Liver (tissue), 9 donors: ENCODE results near the gene YOD1. TPM values are rescaled to one million over a fixed set of nuclear protein-coding genes. Genes with fewer than 3 reads are reported as not detected.

ENCODE experiments used
- DNase-seq: peaks from one replicate; pipeline ENCODE4 v3.0.0-alpha.2; 2017; ENCODE audit warnings: low spot score
- H3K27ac ChIP-seq, 2 donors: one replicate each; pipeline ENCODE4 v1.7.0; 2013; ENCODE audit warnings: inconsistent platforms in 2 of 2, low read length in 2 of 2, control low read depth in 1 of 2, low read depth in 1 of 2, mild to moderate bottlenecking in 1 of 2
- H3K27me3 ChIP-seq, 4 donors: one replicate each; pipeline versions ENCODE4 v1.6.1 to v1.7.0; 2013; ENCODE audit warnings: low read length in 3 of 4, inconsistent platforms in 1 of 4, mild to moderate bottlenecking in 1 of 4, moderate library complexity in 1 of 4; ENCODE audit not compliant: control insufficient read depth in 4 of 4, insufficient read depth in 4 of 4
- H3K36me3 ChIP-seq, 4 donors: one replicate each; pipeline versions ENCODE4 v1.6.1 to v1.7.0; 2013; ENCODE audit warnings: low read length in 3 of 4, mild to moderate bottlenecking in 3 of 4, low read depth in 1 of 4, moderate library complexity in 1 of 4; ENCODE audit not compliant: control insufficient read depth in 4 of 4, insufficient read depth in 3 of 4
- H3K4me1 ChIP-seq, 4 donors: one replicate each; pipeline versions ENCODE4 v1.6.1 to v1.7.0; 2013; ENCODE audit warnings: low read length in 3 of 4, mild to moderate bottlenecking in 3 of 4, moderate library complexity in 1 of 4; ENCODE audit not compliant: control insufficient read depth in 4 of 4, insufficient read depth in 4 of 4
- H3K4me3 ChIP-seq, 3 donors: one replicate each; pipeline versions ENCODE4 v1.6.1 to v1.7.0; 2013; ENCODE audit warnings: low read length in 3 of 3, control low read depth in 1 of 3, low read depth in 1 of 3, mild to moderate bottlenecking in 1 of 3
- H3K9ac ChIP-seq, 2 donors: one replicate each; pipeline ENCODE4 v1.7.0; 2013; ENCODE audit warnings: low read length in 2 of 2, mild to moderate bottlenecking in 2 of 2, moderate library complexity in 2 of 2, control low read depth in 1 of 2, low read depth in 1 of 2
- H3K9me3 ChIP-seq, 4 donors: one replicate each; pipeline versions ENCODE4 v1.6.1 to v1.7.0; 2013; ENCODE audit warnings: low read length in 3 of 4; ENCODE audit not compliant: control insufficient read depth in 4 of 4
- EGR1 ChIP-seq, 2 donors: IDR thresholded peaks; 2 replicates each; pipeline ENCODE4 v1.6.1; 2016 to 2018; ENCODE audit warnings: antibody characterized with exemption in 2 of 2, low read depth in 2 of 2
- FOXA1 ChIP-seq: IDR thresholded peaks from 2 replicates; pipeline ENCODE4 v1.6.1; 2016; ENCODE audit warnings: antibody characterized with exemption
- FOXA2 ChIP-seq: IDR thresholded peaks from 2 replicates; pipeline ENCODE4 v1.6.1; 2016; ENCODE audit warnings: antibody characterized with exemption
- GABPA ChIP-seq, 2 donors: IDR thresholded peaks in 1 of 2; conservative IDR thresholded peaks in 1 of 2; 2 replicates each; pipeline ENCODE4 v1.6.1; 2016; ENCODE audit warnings: antibody characterized with exemption in 2 of 2, mild to moderate bottlenecking in 1 of 2, moderate library complexity in 1 of 2
- HNF4A ChIP-seq, 2 donors: conservative IDR thresholded peaks; 2 replicates each; pipeline ENCODE4 v1.6.1; 2016; ENCODE audit warnings: antibody characterized with exemption in 2 of 2, mild to moderate bottlenecking in 2 of 2
- HNF4G ChIP-seq: IDR thresholded peaks from 2 replicates; pipeline ENCODE4 v1.6.1; 2016; ENCODE audit warnings: antibody characterized with exemption
- JUND ChIP-seq, 2 donors: IDR thresholded peaks; 2 replicates each; pipeline ENCODE4 v1.6.1; 2016; ENCODE audit warnings: antibody characterized with exemption in 2 of 2
- NR2F2 ChIP-seq: IDR thresholded peaks from 2 replicates; pipeline ENCODE4 v1.6.1; 2016; ENCODE audit warnings: antibody characterized with exemption
- RAD21 ChIP-seq, 2 donors: IDR thresholded peaks; 2 replicates each; pipeline ENCODE4 v1.6.1; 2016; ENCODE audit warnings: antibody characterized with exemption in 2 of 2, mild to moderate bottlenecking in 2 of 2
- RXRA ChIP-seq, 2 donors: IDR thresholded peaks; 2 replicates each; pipeline ENCODE4 v1.6.1; 2017 to 2018; ENCODE audit warnings: antibody characterized with exemption in 2 of 2, mild to moderate bottlenecking in 1 of 2
- SP1 ChIP-seq: IDR thresholded peaks from 2 replicates; pipeline ENCODE4 v1.6.1; 2018; ENCODE audit warnings: antibody characterized with exemption, mild to moderate bottlenecking
- TAF1 ChIP-seq: conservative IDR thresholded peaks from 2 replicates; pipeline ENCODE4 v1.6.1; 2016; ENCODE audit warnings: antibody characterized with exemption, mild to moderate bottlenecking
- YY1 ChIP-seq: IDR thresholded peaks from 2 replicates; pipeline ENCODE4 v1.6.1; 2016; ENCODE audit warnings: antibody characterized with exemption, mild to moderate bottlenecking
- ZBTB33 ChIP-seq: IDR thresholded peaks from 2 replicates; pipeline ENCODE4 v1.6.1; 2016; ENCODE audit warnings: antibody characterized with exemption
- WGBS: extraction: QIAGEN DNeasy Blood & Tissue Kit; methylation state at CpG from one replicate; pipeline ENCODE4 v1.1.7; 2013; 5-methylcytosine and 5-hydroxymethylcytosine counted together
- polyA plus RNA-seq, 2 donors: library from polyadenylated mRNA; stranded (reverse) in 1 of 2; unstranded in 1 of 2; fragments of 200-250 nt in 1 of 2; fragments of >200 nt in 1 of 2; fragmentation: Nextera tagmentation in 1 of 2; extraction: Ambion mirVana in 1 of 2; gene quantifications; one replicate each; pipeline versions ENCODE4 v1.2.1 to v1.2.3, GENCODE V29; 2013 to 2015
- total RNA-seq, 2 donors: library from RNA; depleted of rRNA; stranded (reverse); fragments of >200 nt; gene quantifications; one replicate each; pipeline ENCODE4 v1.2.3, GENCODE V29; 2014
- TF ChIP-seq, protein P1 (sequence below): IDR thresholded peaks from 2 replicates; pipeline ENCODE4 v1.6.1; 2016; ENCODE audit warnings: antibody characterized with exemption
- TF ChIP-seq, protein P2 (sequence below): IDR thresholded peaks from 2 replicates; pipeline ENCODE4 v1.6.1; 2016; ENCODE audit warnings: antibody characterized with exemption
- TF ChIP-seq, protein P3 (sequence below): IDR thresholded peaks from 2 replicates; pipeline ENCODE4 v1.6.1; 2016; ENCODE audit warnings: antibody characterized with exemption, mild to moderate bottlenecking
- donor health status: healthy.
- donor health status: healthy.
- donor health status: healthy.
- donor health status: healthy.
- donor health status: healthy.

YOD1 gene
- total and polyA plus RNA-seq, 4 donors, result 1.3 to 79.4 (median 4.7) TPM

GRCh38 chr1:207001492-207002245, 49.3 kb downstream of the YOD1 start:
- no peaks in the 10 kb centered on the region for H3K27me3 ChIP-seq
- 86% methylated on average over 5 of the region's 5 CpGs for WGBS
- no peaks in the 10 kb centered on the region for H3K36me3 ChIP-seq
- no peak for DNase-seq
- H3K4me1 ChIP-seq, result peaks cover 5 to 16% (median 11%) of the 10 kb centered on the region in 4 donors
- H3K9ac ChIP-seq, result no peak overlapping the region
- H3K4me3 ChIP-seq, result no peak overlapping the region
- H3K9me3 ChIP-seq, result no peaks in the 10 kb centered on the region
- TF ChIP-seq HNF4A (conservative IDR thresholded peaks at IDR 0.05) (no peak), YY1 (no peak), JUND (IDR thresholded peaks at IDR 0.05) (no peak), EGR1 (IDR thresholded peaks at IDR 0.05; ENCODE audit: low read depth in 2 of 2) (no peak), RAD21 (IDR thresholded peaks at IDR 0.05) (no peak), TAF1 (no peak), FOXA1 (no peak), ZBTB33 (no peak), RXRA (IDR thresholded peaks at IDR 0.05) (no peak), SP1 (no peak), HNF4G (no peak), FOXA2 (no peak), GABPA (IDR thresholded peaks at IDR 0.05 in 1 of 2, conservative IDR thresholded peaks at IDR 0.05 in 1 of 2) (no peak)
- TF ChIP-seq, protein P1, sequence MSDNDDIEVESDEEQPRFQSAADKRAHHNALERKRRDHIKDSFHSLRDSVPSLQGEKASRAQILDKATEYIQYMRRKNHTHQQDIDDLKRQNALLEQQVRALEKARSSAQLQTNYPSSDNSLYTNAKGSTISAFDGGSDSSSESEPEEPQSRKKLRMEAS, result no peak
- TF ChIP-seq, protein P2, sequence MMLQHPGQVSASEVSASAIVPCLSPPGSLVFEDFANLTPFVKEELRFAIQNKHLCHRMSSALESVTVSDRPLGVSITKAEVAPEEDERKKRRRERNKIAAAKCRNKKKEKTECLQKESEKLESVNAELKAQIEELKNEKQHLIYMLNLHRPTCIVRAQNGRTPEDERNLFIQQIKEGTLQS, result no peak
- TF ChIP-seq, protein P3, sequence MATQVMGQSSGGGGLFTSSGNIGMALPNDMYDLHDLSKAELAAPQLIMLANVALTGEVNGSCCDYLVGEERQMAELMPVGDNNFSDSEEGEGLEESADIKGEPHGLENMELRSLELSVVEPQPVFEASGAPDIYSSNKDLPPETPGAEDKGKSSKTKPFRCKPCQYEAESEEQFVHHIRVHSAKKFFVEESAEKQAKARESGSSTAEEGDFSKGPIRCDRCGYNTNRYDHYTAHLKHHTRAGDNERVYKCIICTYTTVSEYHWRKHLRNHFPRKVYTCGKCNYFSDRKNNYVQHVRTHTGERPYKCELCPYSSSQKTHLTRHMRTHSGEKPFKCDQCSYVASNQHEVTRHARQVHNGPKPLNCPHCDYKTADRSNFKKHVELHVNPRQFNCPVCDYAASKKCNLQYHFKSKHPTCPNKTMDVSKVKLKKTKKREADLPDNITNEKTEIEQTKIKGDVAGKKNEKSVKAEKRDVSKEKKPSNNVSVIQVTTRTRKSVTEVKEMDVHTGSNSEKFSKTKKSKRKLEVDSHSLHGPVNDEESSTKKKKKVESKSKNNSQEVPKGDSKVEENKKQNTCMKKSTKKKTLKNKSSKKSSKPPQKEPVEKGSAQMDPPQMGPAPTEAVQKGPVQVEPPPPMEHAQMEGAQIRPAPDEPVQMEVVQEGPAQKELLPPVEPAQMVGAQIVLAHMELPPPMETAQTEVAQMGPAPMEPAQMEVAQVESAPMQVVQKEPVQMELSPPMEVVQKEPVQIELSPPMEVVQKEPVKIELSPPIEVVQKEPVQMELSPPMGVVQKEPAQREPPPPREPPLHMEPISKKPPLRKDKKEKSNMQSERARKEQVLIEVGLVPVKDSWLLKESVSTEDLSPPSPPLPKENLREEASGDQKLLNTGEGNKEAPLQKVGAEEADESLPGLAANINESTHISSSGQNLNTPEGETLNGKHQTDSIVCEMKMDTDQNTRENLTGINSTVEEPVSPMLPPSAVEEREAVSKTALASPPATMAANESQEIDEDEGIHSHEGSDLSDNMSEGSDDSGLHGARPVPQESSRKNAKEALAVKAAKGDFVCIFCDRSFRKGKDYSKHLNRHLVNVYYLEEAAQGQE, result no peak
- H3K27ac ChIP-seq, result no peak overlapping the region

DNA sequence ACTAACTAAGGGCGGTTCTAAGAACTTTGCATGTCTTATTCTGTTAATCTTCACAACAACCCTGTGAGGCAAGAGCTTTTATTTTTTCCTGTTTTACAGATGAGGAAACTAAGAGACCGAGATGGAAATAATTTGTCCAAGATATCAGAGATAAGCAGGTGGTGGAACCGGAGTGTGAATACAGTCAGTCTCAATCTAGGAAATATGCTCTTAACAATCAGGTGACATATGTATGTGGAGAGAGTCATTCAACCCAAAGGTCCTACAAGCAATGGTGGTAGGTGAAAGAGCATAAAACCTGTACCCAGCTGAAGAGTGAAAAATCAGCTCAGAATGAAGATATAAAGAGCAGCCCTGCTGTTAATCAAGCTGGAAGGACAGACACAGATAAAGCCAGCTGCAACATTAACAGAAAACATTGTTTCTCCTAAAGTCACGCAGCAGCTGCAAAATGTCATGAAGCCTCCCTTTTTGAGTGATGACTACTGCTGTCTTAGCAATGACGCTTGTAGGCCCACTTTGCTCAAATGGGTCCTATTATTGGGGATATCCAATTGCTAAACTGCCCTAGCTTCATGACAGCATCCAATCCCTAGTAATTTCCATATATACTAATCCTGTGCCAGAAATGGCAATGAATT, 50.2 kb downstream of the YOD1 start:
- WGBS, result 84% methylated on average over 5 of the region's 5 CpGs
- no peak overlapping the region for H3K27ac ChIP-seq
- H3K27me3 ChIP-seq, result no peaks in the 10 kb centered on the region
- TF ChIP-seq, protein P1, result no peak
- TF ChIP-seq SP1 (no peak), HNF4G (no peak), TAF1 (no peak), JUND (IDR thresholded peaks at IDR 0.05) (no peak), FOXA2 (no peak), NR2F2 (no peak), FOXA1 (no peak), YY1 (no peak), HNF4A (conservative IDR thresholded peaks at IDR 0.05) (no peak), GABPA (IDR thresholded peaks at IDR 0.05 in 1 of 2, conservative IDR thresholded peaks at IDR 0.05 in 1 of 2) (no peak), EGR1 (IDR thresholded peaks at IDR 0.05; ENCODE audit: low read depth in 2 of 2) (no peak)
- TF ChIP-seq, protein P2, result no peak
- TF ChIP-seq, protein P3, result no peak

More for the DNA sequence above, 50.2 kb downstream of the YOD1 start:
- Histone ChIP-seq H3K4me3 (no peak overlapping the region), H3K9ac (no peak overlapping the region), H3K36me3 (no peaks in the 10 kb centered on the region), H3K9me3 (no peaks in the 10 kb centered on the region), H3K4me1 (peaks cover 2 to 12% (median 9%) of the 10 kb centered on the region in 4 donors)
- DNase-seq, result no peak
